H9 (cell line): ENCODE results near the gene USP53. TPM values are rescaled to one million over a fixed set of nuclear protein-coding genes. Genes with fewer than 3 reads are reported as not detected.

Source experiments
- DNase-seq: peaks from one replicate; pipeline ENCODE4 v3.0.0-alpha.2; 2017
- H2AFZ ChIP-seq: one replicate; pipeline ENCODE4 v1.6.1; 2013; ENCODE audit warnings: mild to moderate bottlenecking, low read length, control low read depth, moderate library complexity
- H2AK5ac ChIP-seq: 2 replicates; pipeline ENCODE4 v1.6.1; 2013; ENCODE audit warnings: low read length, control low read depth, mixed read lengths; ENCODE audit not compliant: insufficient read length
- H2BK120ac ChIP-seq: one replicate; pipeline ENCODE4 v1.6.1; 2013; ENCODE audit warnings: low read depth, mild to moderate bottlenecking, low read length, control low read depth, inconsistent platforms; ENCODE audit not compliant: poor library complexity, severe bottlenecking
- H2BK12ac ChIP-seq: 2 replicates; pipeline ENCODE4 v1.6.1; 2013; ENCODE audit warnings: low read length, control low read depth, mixed read lengths, low read depth; ENCODE audit not compliant: insufficient read length
- H2BK15ac ChIP-seq: 2 replicates; pipeline ENCODE4 v1.6.1; 2013; ENCODE audit warnings: low read depth, low read length, control low read depth
- H2BK20ac ChIP-seq: one replicate; pipeline ENCODE4 v1.6.1; 2013; ENCODE audit warnings: low read depth, mild to moderate bottlenecking, low read length, control low read depth, inconsistent platforms; ENCODE audit not compliant: poor library complexity, severe bottlenecking
- H2BK5ac ChIP-seq: 2 replicates; pipeline ENCODE4 v1.6.1; 2013; ENCODE audit warnings: low read length, control low read depth, mixed read lengths; ENCODE audit not compliant: insufficient read length
- H3K14ac ChIP-seq: 2 replicates; pipeline ENCODE4 v1.6.1; 2013; ENCODE audit warnings: low read length, control low read depth; ENCODE audit not compliant: insufficient read depth
- H3K18ac ChIP-seq: 2 replicates; pipeline ENCODE4 v1.6.1; 2013; ENCODE audit warnings: low read depth, mild to moderate bottlenecking, mixed read lengths, low read length, control low read depth; ENCODE audit not compliant: insufficient read length
- H3K23ac ChIP-seq: 2 replicates; pipeline ENCODE4 v1.6.1; 2013; ENCODE audit warnings: low read length, control low read depth, mixed read lengths, low read depth; ENCODE audit not compliant: insufficient read length
- H3K23me2 ChIP-seq: 2 replicates; pipeline ENCODE4 v1.6.1; 2013; ENCODE audit warnings: low read depth, mild to moderate bottlenecking, mixed read lengths, low read length, control low read depth; ENCODE audit not compliant: insufficient read length, poor library complexity, severe bottlenecking
- H3K27ac ChIP-seq: 2 replicates; pipeline ENCODE4 v1.5.1; 2013; ENCODE audit warnings: low read length, control low read depth, mixed read lengths, low read depth; ENCODE audit not compliant: insufficient read length
- H3K27me3 ChIP-seq: 2 replicates; pipeline ENCODE4 v1.6.1; 2013; ENCODE audit warnings: low read length, control low read depth, inconsistent platforms; ENCODE audit not compliant: insufficient read depth
- H3K4ac ChIP-seq: 2 replicates; pipeline ENCODE4 v1.6.1; 2013; ENCODE audit warnings: low read depth, mild to moderate bottlenecking, control low read depth, inconsistent platforms, low read length, moderate library complexity
- H3K4me1 ChIP-seq: 2 replicates; pipeline ENCODE4 v1.6.1; 2013; ENCODE audit warnings: low read length, control low read depth, inconsistent platforms; ENCODE audit not compliant: insufficient read depth
- H3K4me2 ChIP-seq: 2 replicates; pipeline ENCODE4 v1.6.1; 2013; ENCODE audit warnings: low read length, control low read depth, mixed read lengths; ENCODE audit not compliant: insufficient read length, insufficient read depth
- H3K56ac ChIP-seq: 2 replicates; pipeline ENCODE4 v1.6.1; 2013; ENCODE audit warnings: low read depth, mild to moderate bottlenecking, mixed read lengths, low read length, control low read depth; ENCODE audit not compliant: insufficient read length
- H3K79me1 ChIP-seq: 2 replicates; pipeline ENCODE4 v1.6.1; 2013; ENCODE audit warnings: low read depth, mild to moderate bottlenecking, moderate library complexity, low read length, control low read depth, inconsistent platforms; ENCODE audit not compliant: insufficient read depth, poor library complexity, severe bottlenecking
- H3K79me2 ChIP-seq: 2 replicates; pipeline ENCODE4 v1.6.1; 2013; ENCODE audit warnings: low read length, control low read depth, inconsistent platforms; ENCODE audit not compliant: insufficient read depth
- H3K9ac ChIP-seq: 2 replicates; pipeline ENCODE4 v1.6.1; 2013; ENCODE audit warnings: low read length, control low read depth, mixed read lengths; ENCODE audit not compliant: insufficient read length; ENCODE audit errors: extremely low read depth
- H3K9me3 ChIP-seq: one replicate; pipeline ENCODE4 v1.6.1; 2013; ENCODE audit warnings: low read depth, low read length, inconsistent platforms; ENCODE audit not compliant: control insufficient read depth
- H3T11ph ChIP-seq: one replicate; pipeline ENCODE4 v1.6.1; 2013; ENCODE audit warnings: mild to moderate bottlenecking, low read length, control low read depth, inconsistent platforms
- H4K20me1 ChIP-seq: one replicate; pipeline ENCODE4 v1.6.1; 2013; ENCODE audit not compliant: control insufficient read depth, insufficient read length, insufficient read depth
- H4K5ac ChIP-seq: 2 replicates; pipeline ENCODE4 v1.6.1; 2013; ENCODE audit warnings: low read depth, mild to moderate bottlenecking, mixed read lengths, low read length, control low read depth; ENCODE audit not compliant: insufficient read length
- H4K8ac ChIP-seq: replicated peaks from 2 replicates; pipeline ENCODE4 v1.6.1; 2013; ENCODE audit warnings: low read length, control low read depth, mixed read lengths, low read depth; ENCODE audit not compliant: insufficient read length
- H4K91ac ChIP-seq: 2 replicates; pipeline ENCODE4 v1.6.1; 2013; ENCODE audit warnings: low read depth, mild to moderate bottlenecking, moderate library complexity, mixed read lengths, low read length, control low read depth; ENCODE audit not compliant: insufficient read length
- H3K27ac Mint-ChIP-seq, 3 experiments: 2 replicates in 2 of 3; 3 replicates in 1 of 3; pipeline ENCODE4 v1.8.0; 2020 to 2021; ENCODE audit warnings: mixed read lengths in 3 of 3, mild to moderate bottlenecking in 1 of 3, moderate library complexity in 1 of 3
- H3K27me3 Mint-ChIP-seq: 2 replicates; pipeline ENCODE4 v1.8.0; 2021; ENCODE audit warnings: low read depth, mild to moderate bottlenecking, moderate library complexity, mixed read lengths
- H3K36me3 Mint-ChIP-seq, 3 experiments: 2 replicates in 2 of 3; 3 replicates in 1 of 3; pipeline ENCODE4 v1.8.0; 2020 to 2021; ENCODE audit warnings: low read depth in 3 of 3, mixed read lengths in 3 of 3; ENCODE audit not compliant: insufficient read depth in 1 of 3
- H3K4me1 Mint-ChIP-seq, 2 experiments: 2 replicates each; pipeline ENCODE4 v1.8.0; 2020; ENCODE audit warnings: mixed read lengths in 2 of 2
- H3K4me3 Mint-ChIP-seq, 2 experiments: 2 replicates in 1 of 2; 3 replicates in 1 of 2; pipeline ENCODE4 v1.8.0; 2020 to 2021; ENCODE audit warnings: mild to moderate bottlenecking in 2 of 2, mixed read lengths in 2 of 2, moderate library complexity in 1 of 2
- H3K9me3 Mint-ChIP-seq, 2 experiments: 2 replicates in 1 of 2; 3 replicates in 1 of 2; pipeline ENCODE4 v1.8.0; 2020; ENCODE audit warnings: mild to moderate bottlenecking in 2 of 2, mixed read lengths in 2 of 2, moderate library complexity in 1 of 2
- CTCF ChIP-seq: fragments of 200-600 bp; sonication (generic); conservative IDR thresholded peaks from 3 replicates; pipeline ENCODE4 v1.8.0; 2021; ENCODE audit warnings: antibody characterized with exemption, mild to moderate bottlenecking
- WGBS: extraction: QIAGEN DNeasy Blood & Tissue Kit; methylation state at CpG from one replicate; pipeline ENCODE4 v1.1.7; 2013; ENCODE audit warnings: missing lambda C conversion rate, low lambda C conversion rate, mixed read lengths; ENCODE audit not compliant: insufficient read length; ENCODE audit errors: extremely low coverage; 5-methylcytosine and 5-hydroxymethylcytosine counted together
- total RNA-seq: library from RNA; stranded (reverse); gene quantifications from 2 replicates; pipeline ENCODE4 v1.2.1, GENCODE V29; 2021

USP53 gene
- total RNA-seq, 1 experiment from 2014 or later = 18.4 TPM

- Histone ChIP-seq H4K8ac (no peak overlapping the region), H3K4ac (no peak overlapping the region), H3K79me2 (no peaks in the 10 kb centered on the region), H2BK15ac (no peak overlapping the region), H3K14ac (no peak overlapping the region), H3K27ac (no peak overlapping the region), H3K27me3 (no peaks in the 10 kb centered on the region), H3K23me2 (no peaks in the 10 kb centered on the region), H3K9ac (no peak overlapping the region), H3K56ac (no peak overlapping the region), H3K9me3 (no peaks in the 10 kb centered on the region), H2BK12ac (no peak overlapping the region), H3K79me1 (no peaks in the 10 kb centered on the region), H2BK20ac (no peak overlapping the region), H4K20me1 (no peaks in the 10 kb centered on the region), H4K5ac (no peak overlapping the region), H2AFZ (no peak overlapping the region), H2BK120ac (no peak overlapping the region), H2AK5ac (no peak overlapping the region), H3K18ac (no peak overlapping the region), H3K4me1 (0 out of 2 replicates have a peak, but pooled peaks cover 4% of the 10 kb centered on the region), H3K4me2 (no peak overlapping the region), H4K91ac (no peak overlapping the region), H2BK5ac (no peak overlapping the region), H3T11ph (no peak overlapping the region), H3K23ac (no peak overlapping the region)
- WGBS = no CpG with 5 or more reads among the region's 2 CpGs
- DNase-seq = no peak
- Mint-ChIP-seq H3K4me1 (peaks cover 25 to 33% of the 10 kb centered on the region in 2 experiments), H3K36me3 (peaks cover 2 to 11% (median 5%) of the 10 kb centered on the region in 3 experiments; a peak in 4 of 7 replicates), H3K27ac (no peak overlapping the region), H3K9me3 (no peaks in the 10 kb centered on the region), H3K27me3 (no peaks in the 10 kb centered on the region), H3K4me3 (no peak overlapping the region)
- TF ChIP-seq CTCF = no peak
These were observed 28.1 kb downstream of the USP53 start for GRCh38 chr4:119240568-119240967.
